GM21786 (cell line): Measurements from ENCODE around the gene APOL2.
"Not testable (repeated sequence)": the region's sequence is repeated elsewhere in the genome, so short reads cannot be mapped to it uniquely, and the experiment has no call there.

Experiments used
- ATAC-seq: cut with Tn5 transposase; IDR thresholded peaks from one replicate; pipeline ENCODE4 v1.9.1; 2021; ENCODE audit not compliant: unreplicated experiment

The APOL2 gene

GRCh38 chr22:36263216-36263673 lies 23.9 kb upstream of the APOL2 start:
- ATAC-seq = not testable (repeated sequence)

- not testable (repeated sequence) for ATAC-seq
Measured at GRCh38 chr22:36262307-36262706, 23.0 kb upstream of the APOL2 start.

GRCh38 chr22:36261675-36262074 lies 22.3 kb upstream of the APOL2 start:
- not testable (repeated sequence) for ATAC-seq

GRCh38 chr22:36259615-36260300 lies 20.4 kb upstream of the APOL2 start:
- no peak for ATAC-seq

GRCh38 chr22:36258701-36259614 lies 19.6 kb upstream of the APOL2 start:
- ATAC-seq = no peak

GRCh38 chr22:36257948-36258670 lies 18.8 kb upstream of the APOL2 start:
- no peak for ATAC-seq

- ATAC-seq = no peak
Measured at GRCh38 chr22:36257308-36257707, 18.0 kb upstream of the APOL2 start.

GRCh38 chr22:36256478-36256877 lies 17.2 kb upstream of the APOL2 start:
- no peak for ATAC-seq

- ATAC-seq = not testable (repeated sequence)
Measured at GRCh38 chr22:36255572-36255971, 16.2 kb upstream of the APOL2 start.

GRCh38 chr22:36253523-36254490 lies 14.5 kb upstream of the APOL2 start:
- no peak for ATAC-seq

- peak; percentile 55 for ATAC-seq
Measured at GRCh38 chr22:36252754-36253522, 13.6 kb upstream of the APOL2 start, which contains the start of gene APOL1. Gene APOL1, plus strand, starts transcription at chr22:36253133. Its CDS starts 1,823 bp downstream, at chr22:36254956.

GRCh38 chr22:36251979-36252608 lies 12.8 kb upstream of the APOL2 start:
- not testable (repeated sequence) for ATAC-seq

GRCh38 chr22:36250292-36250960 lies 11.1 kb upstream of the APOL2 start:
- not testable (repeated sequence) for ATAC-seq

- ATAC-seq = no peak
Measured at GRCh38 chr22:36249160-36249559, 9.8 kb upstream of the APOL2 start.

GRCh38 chr22:36247955-36248354 lies 8.6 kb upstream of the APOL2 start:
- no peak for ATAC-seq

GRCh38 chr22:36246718-36247117 lies 7.4 kb upstream of the APOL2 start:
- ATAC-seq = no peak

GRCh38 chr22:36245805-36246356 lies 6.6 kb upstream of the APOL2 start:
- ATAC-seq = no peak
